Natural killer cell treated with Interleukin-12 subunit alpha and Interleukin-12 subunit beta and Interleukin-15 and Interleukin-18, amount 100 ng/mL, for 72 hours (primary cell): ENCODE measurements around the gene GARIN5B. TPM values are rescaled to one million over a fixed set of nuclear protein-coding genes. Genes with fewer than 3 reads are reported as not detected.

Experiments
- ATAC-seq, 2 donors: fragments of 150-1000 bp; cut with Tn5 transposase in 1 of 2; sonication (Bioruptor Pico), chemical (Tn5 transposase) in 1 of 2; 2 replicates each; pipeline ENCODE4 v1.10.0; 2021
- DNase-seq: peaks from one replicate; pipeline ENCODE4 v3.0.0; 2022; ENCODE audit warnings: low spot score
- H3K27ac Mint-ChIP-seq, 2 donors: 1 replicate in 1 of 2; 2 replicates in 1 of 2; pipeline ENCODE4 v1.8.0; 2022; ENCODE audit warnings: mixed read lengths in 2 of 2, mild to moderate bottlenecking in 1 of 2, moderate library complexity in 1 of 2
- H3K27me3 Mint-ChIP-seq, 2 donors: 1 replicate in 1 of 2; 2 replicates in 1 of 2; pipeline ENCODE4 v1.8.0; 2022; ENCODE audit warnings: mixed read lengths in 2 of 2
- H3K36me3 Mint-ChIP-seq: one replicate; pipeline ENCODE4 v1.8.0; 2022; ENCODE audit warnings: mixed read lengths
- H3K4me1 Mint-ChIP-seq, 2 donors: 1 replicate in 1 of 2; 2 replicates in 1 of 2; pipeline ENCODE4 v1.8.0; 2022; ENCODE audit warnings: low read depth in 2 of 2, mixed read lengths in 2 of 2, mild to moderate bottlenecking in 1 of 2
- H3K4me3 Mint-ChIP-seq: one replicate; pipeline ENCODE4 v1.8.0; 2022; ENCODE audit warnings: mixed read lengths
- H3K9me3 Mint-ChIP-seq: 2 replicates; pipeline ENCODE4 v1.8.0; 2022; ENCODE audit warnings: mixed read lengths
- total RNA-seq, 2 donors: library from RNA; stranded (reverse); gene quantifications; one replicate each; pipeline ENCODE4 v1.2.3, GENCODE V29; 2022

The GARIN5B gene
- total RNA-seq, 2 donors from 2014 or later: not detected

- no peak for DNase-seq
- peaks cover 13 to 14% of the 10 kb centered on the region in 2 donors for H3K4me1 Mint-ChIP-seq
- no peaks in the 10 kb centered on the region for H3K27me3 Mint-ChIP-seq
- peak; percentile 56 to 64 for ATAC-seq
- peak overlapping the region; percentile 6 to 61 for H3K27ac Mint-ChIP-seq
- H3K9me3 Mint-ChIP-seq: no peaks in the 10 kb centered on the region
- peak overlapping the region; percentile 1 for H3K4me3 Mint-ChIP-seq
- H3K36me3 Mint-ChIP-seq: peaks cover 8% of the 10 kb centered on the region
Measured at GRCh38 chr19:55398200-55398925, 35.3 kb upstream of the GARIN5B start.

GRCh38 chr19:55392820-55393761 is 30.0 kb upstream of the GARIN5B start:
- H3K27ac Mint-ChIP-seq: no peak overlapping the region
- no peaks in the 10 kb centered on the region for H3K27me3 Mint-ChIP-seq
- H3K9me3 Mint-ChIP-seq: no peaks in the 10 kb centered on the region
- no peak for DNase-seq
- no peaks in the 10 kb centered on the region for H3K36me3 Mint-ChIP-seq
- no peak overlapping the region for H3K4me3 Mint-ChIP-seq
- no peak for ATAC-seq
- H3K4me1 Mint-ChIP-seq: peaks cover 17 to 22% of the 10 kb centered on the region in 2 donors

- peak; percentile 35 for DNase-seq
- no peaks in the 10 kb centered on the region for H3K9me3 Mint-ChIP-seq
- no peak overlapping the region for H3K4me3 Mint-ChIP-seq
- H3K27ac Mint-ChIP-seq: no peak overlapping the region
- no peaks in the 10 kb centered on the region for H3K36me3 Mint-ChIP-seq
- no peaks in the 10 kb centered on the region for H3K27me3 Mint-ChIP-seq
- H3K4me1 Mint-ChIP-seq: peaks cover 20 to 27% of the 10 kb centered on the region in 2 donors
- ATAC-seq: no peak
Measured at GRCh38 chr19:55391702-55392615, 28.9 kb upstream of the GARIN5B start.

- ATAC-seq: peak in 1 of 2 donors; percentile 7
- Mint-ChIP-seq H3K4me3 (no peak overlapping the region), H3K4me1 (peaks cover 27 to 34% of the 10 kb centered on the region in 2 donors), H3K27me3 (no peaks in the 10 kb centered on the region), H3K36me3 (peaks cover 7% of the 10 kb centered on the region), H3K9me3 (no peaks in the 10 kb centered on the region), H3K27ac (no peak overlapping the region)
- DNase-seq: peak; percentile 54
Measured at GRCh38 chr19:55391191-55391670, 28.2 kb upstream of the GARIN5B start.

GRCh38 chr19:55390461-55390880 is 27.4 kb upstream of the GARIN5B start:
- peak overlapping the region; percentile 15 for H3K4me3 Mint-ChIP-seq
- no peaks in the 10 kb centered on the region for H3K9me3 Mint-ChIP-seq
- DNase-seq (no peak), ATAC-seq (no peak)
- peaks cover 11% of the 10 kb centered on the region for H3K36me3 Mint-ChIP-seq
- no peaks in the 10 kb centered on the region for H3K27me3 Mint-ChIP-seq
- H3K27ac Mint-ChIP-seq: no peak overlapping the region
- peaks cover 35 to 40% of the 10 kb centered on the region in 2 donors for H3K4me1 Mint-ChIP-seq

- no peaks in the 10 kb centered on the region for H3K9me3 Mint-ChIP-seq
- H3K27me3 Mint-ChIP-seq: no peaks in the 10 kb centered on the region
- H3K4me1 Mint-ChIP-seq: peaks cover 40 to 43% of the 10 kb centered on the region in 2 donors
- peak overlapping the region; percentile 68 for H3K4me3 Mint-ChIP-seq
- no peak for ATAC-seq
- H3K36me3 Mint-ChIP-seq: peaks cover 11% of the 10 kb centered on the region
- DNase-seq: peak; percentile 49
- peak overlapping the region; percentile 47 to 73 for H3K27ac Mint-ChIP-seq
Measured at GRCh38 chr19:55389386-55390317, 26.6 kb upstream of the GARIN5B start.

- DNase-seq: no peak
Measured at GRCh38 chr19:55387736-55388497, 24.9 kb upstream of the GARIN5B start.

GRCh38 chr19:55386493-55386971 is 23.5 kb upstream of the GARIN5B start:
- Mint-ChIP-seq H3K4me3 (peak overlapping the region; percentile 98), H3K27me3 (no peaks in the 10 kb centered on the region), H3K27ac (peak overlapping the region; percentile 98 to 99), H3K9me3 (no peaks in the 10 kb centered on the region), H3K36me3 (peaks cover 11% of the 10 kb centered on the region), H3K4me1 (peaks cover 62% of the 10 kb centered on the region in 2 donors)
- no peak for ATAC-seq
- no peak for DNase-seq

More at GRCh38 chr19:55387736-55388497, 24.9 kb upstream of the GARIN5B start:
- peak overlapping the region; percentile 98 for H3K4me3 Mint-ChIP-seq
- no peak for ATAC-seq
- no peaks in the 10 kb centered on the region for H3K9me3 Mint-ChIP-seq
- no peaks in the 10 kb centered on the region for H3K27me3 Mint-ChIP-seq
- H3K36me3 Mint-ChIP-seq: peaks cover 11% of the 10 kb centered on the region
- H3K4me1 Mint-ChIP-seq: peaks cover 48 to 51% of the 10 kb centered on the region in 2 donors
- H3K27ac Mint-ChIP-seq: peak overlapping the region; percentile 98 to 99

GRCh38 chr19:55385724-55386492 is 22.8 kb upstream of the GARIN5B start, which contains the start of gene RPL28:
TSS of gene RPL28 (plus strand) at chr19:55385932. CDS start at chr19:55386358, 426 bp downstream.
- DNase-seq (peak; percentile 98), ATAC-seq (peak; percentile 86 to 93)
- H3K36me3 Mint-ChIP-seq: peaks cover 11% of the 10 kb centered on the region
- peaks cover 62 to 64% of the 10 kb centered on the region in 2 donors for H3K4me1 Mint-ChIP-seq
- peak within 1 kb of the TSS; percentile 98 for H3K4me3 Mint-ChIP-seq
- H3K27ac Mint-ChIP-seq: peak within 1 kb of the TSS; percentile 98 to 99
- no peaks in the 10 kb centered on the region for H3K9me3 Mint-ChIP-seq
- H3K27me3 Mint-ChIP-seq: no peaks in the 10 kb centered on the region

- DNase-seq: peak; percentile 95
- Mint-ChIP-seq H3K27ac (peak overlapping the region; percentile 98 to 99), H3K4me3 (peak overlapping the region; percentile 98), H3K9me3 (no peaks in the 10 kb centered on the region), H3K36me3 (peaks cover 11% of the 10 kb centered on the region), H3K27me3 (no peaks in the 10 kb centered on the region), H3K4me1 (peaks cover 59 to 62% of the 10 kb centered on the region in 2 donors)
- ATAC-seq: peak; percentile 88 to 90
Measured at GRCh38 chr19:55384920-55385723, 22.1 kb upstream of the GARIN5B start.
